ENCODE results near the gene PKLR. TPM values are rescaled to one million over a fixed set of nuclear protein-coding genes. Genes with fewer than 3 reads are reported as not detected.

The PKLR gene
- total RNA-seq, 1 experiment from 2014 or later: not detected

- H3K4me1 Mint-ChIP-seq (ENCODE audit: low read depth, unreplicated experiment): no peaks in the 10 kb centered on the region
- ChIA-PET POLR2A (no interaction called here), CTCF (no interaction called here)
- H3K4me3 Mint-ChIP-seq (ENCODE audit: unreplicated experiment): no peak overlapping the region
- peaks cover 7% of the 10 kb centered on the region for H3K36me3 Mint-ChIP-seq (ENCODE audit: insufficient read depth, unreplicated experiment)
- DNase-seq: no peak
- H3K9me3 Mint-ChIP-seq (ENCODE audit: unreplicated experiment): no peaks in the 10 kb centered on the region
- H3K27ac Mint-ChIP-seq (ENCODE audit: unreplicated experiment): no peak overlapping the region
- TF ChIP-seq CTCF (IDR thresholded peaks at IDR 0.05; ENCODE audit: insufficient read depth in 1 of 2, low read depth in 1 of 2, low read length in 1 of 2, severe bottlenecking in 1 of 2, unreplicated experiment in 1 of 2): no peak
- H3K36me3 ChIP-seq (ENCODE audit: control insufficient read depth, insufficient read depth, low read length): peaks cover 2% of the 10 kb centered on the region; the same call in 1 of the 2 replicates
- no peaks in the 10 kb centered on the region for H3K27me3 Mint-ChIP-seq (ENCODE audit: insufficient read depth, unreplicated experiment)
- intact Hi-C loops (cut with micrococcal nuclease; ENCODE audit: unreplicated experiment): no loop called here
- H3K4me1 ChIP-seq: peaks cover 4% of the 10 kb centered on the region; the same call in 1 of the 2 replicates
- H3K9me3 ChIP-seq: no peaks in the 10 kb centered on the region
- no peaks in the 10 kb centered on the region for H3K27me3 ChIP-seq (replicated peaks; ENCODE audit: control insufficient read depth, insufficient read depth, low read length)
- no peak overlapping the region for H3K4me3 ChIP-seq (ENCODE audit: low read depth, low read length)
- no TSS peak for BruUV-seq (replicated peaks)
Measured at GRCh38 chr1:155285063-155285462, 16.2 kb downstream of the PKLR start.

- ChIA-PET CTCF (no interaction called here), POLR2A (no interaction called here)
- H3K36me3 Mint-ChIP-seq (ENCODE audit: insufficient read depth, unreplicated experiment): peaks cover 9% of the 10 kb centered on the region
- no peaks in the 10 kb centered on the region for H3K27me3 Mint-ChIP-seq (ENCODE audit: insufficient read depth, unreplicated experiment)
- Histone ChIP-seq H3K27me3 (replicated peaks; ENCODE audit: control insufficient read depth, insufficient read depth, low read length) (no peaks in the 10 kb centered on the region), H3K9me3 (no peaks in the 10 kb centered on the region), H3K4me1 (peaks cover 4% of the 10 kb centered on the region; the same call in 1 of the 2 replicates), H3K36me3 (ENCODE audit: control insufficient read depth, insufficient read depth, low read length) (peaks cover 2% of the 10 kb centered on the region; the same call in 1 of the 2 replicates), H3K4me3 (ENCODE audit: low read depth, low read length) (no peak overlapping the region)
- BruUV-seq (replicated peaks): no TSS peak
- no peaks in the 10 kb centered on the region for H3K9me3 Mint-ChIP-seq (ENCODE audit: unreplicated experiment)
- no peak for TF ChIP-seq CTCF (IDR thresholded peaks at IDR 0.05; ENCODE audit: insufficient read depth in 1 of 2, low read depth in 1 of 2, low read length in 1 of 2, severe bottlenecking in 1 of 2, unreplicated experiment in 1 of 2)
- H3K4me3 Mint-ChIP-seq (ENCODE audit: unreplicated experiment): no peak overlapping the region
- intact Hi-C loops (cut with micrococcal nuclease; ENCODE audit: unreplicated experiment): no loop called here
- no peak for DNase-seq
- H3K27ac Mint-ChIP-seq (ENCODE audit: unreplicated experiment): no peak overlapping the region
- no peaks in the 10 kb centered on the region for H3K4me1 Mint-ChIP-seq (ENCODE audit: low read depth, unreplicated experiment)
Measured at GRCh38 chr1:155284476-155284875, 16.8 kb downstream of the PKLR start.

GRCh38 chr1:155282488-155283091, 18.6 kb downstream of the PKLR start:
- no peaks in the 10 kb centered on the region for H3K9me3 Mint-ChIP-seq (ENCODE audit: unreplicated experiment)
- TF ChIP-seq CTCF (IDR thresholded peaks at IDR 0.05; ENCODE audit: insufficient read depth in 1 of 2, low read depth in 1 of 2, low read length in 1 of 2, severe bottlenecking in 1 of 2, unreplicated experiment in 1 of 2): no peak
- H3K4me3 ChIP-seq (ENCODE audit: low read depth, low read length): no peak overlapping the region
- no peaks in the 10 kb centered on the region for H3K9me3 ChIP-seq
- CTCF ChIA-PET: no interaction called here
- no TSS peak for BruUV-seq (replicated peaks)
- H3K36me3 Mint-ChIP-seq (ENCODE audit: insufficient read depth, unreplicated experiment): peaks cover 13% of the 10 kb centered on the region
- peaks cover 4% of the 10 kb centered on the region; the same call in 1 of the 2 replicates for H3K4me1 ChIP-seq
- H3K27ac Mint-ChIP-seq (ENCODE audit: unreplicated experiment): no peak overlapping the region
- peaks cover 7% of the 10 kb centered on the region for H3K4me1 Mint-ChIP-seq (ENCODE audit: low read depth, unreplicated experiment)
- peaks cover 2% of the 10 kb centered on the region; the same call in 1 of the 2 replicates for H3K36me3 ChIP-seq (ENCODE audit: control insufficient read depth, insufficient read depth, low read length)
- no peak for DNase-seq
- POLR2A ChIA-PET: no interaction called here
- intact Hi-C loops (cut with micrococcal nuclease; ENCODE audit: unreplicated experiment): no loop called here
- no peaks in the 10 kb centered on the region for H3K27me3 ChIP-seq (replicated peaks; ENCODE audit: control insufficient read depth, insufficient read depth, low read length)
- no peak overlapping the region for H3K4me3 Mint-ChIP-seq (ENCODE audit: unreplicated experiment)
- H3K27me3 Mint-ChIP-seq (ENCODE audit: insufficient read depth, unreplicated experiment): no peaks in the 10 kb centered on the region

All from Caco-2 (cell line).